IPS DF 19.7 (cell line): ENCODE results near the gene TMEM143.
"Not testable (repeated sequence)": the region's sequence is repeated elsewhere in the genome, so short reads cannot be mapped to it uniquely, and the experiment has no call there.

Experiments
- DNase-seq: peaks from one replicate; pipeline ENCODE4 v3.0.0-alpha.2; 2013; ENCODE audit warnings: low read depth, low spot score

The TMEM143 gene

DNA sequence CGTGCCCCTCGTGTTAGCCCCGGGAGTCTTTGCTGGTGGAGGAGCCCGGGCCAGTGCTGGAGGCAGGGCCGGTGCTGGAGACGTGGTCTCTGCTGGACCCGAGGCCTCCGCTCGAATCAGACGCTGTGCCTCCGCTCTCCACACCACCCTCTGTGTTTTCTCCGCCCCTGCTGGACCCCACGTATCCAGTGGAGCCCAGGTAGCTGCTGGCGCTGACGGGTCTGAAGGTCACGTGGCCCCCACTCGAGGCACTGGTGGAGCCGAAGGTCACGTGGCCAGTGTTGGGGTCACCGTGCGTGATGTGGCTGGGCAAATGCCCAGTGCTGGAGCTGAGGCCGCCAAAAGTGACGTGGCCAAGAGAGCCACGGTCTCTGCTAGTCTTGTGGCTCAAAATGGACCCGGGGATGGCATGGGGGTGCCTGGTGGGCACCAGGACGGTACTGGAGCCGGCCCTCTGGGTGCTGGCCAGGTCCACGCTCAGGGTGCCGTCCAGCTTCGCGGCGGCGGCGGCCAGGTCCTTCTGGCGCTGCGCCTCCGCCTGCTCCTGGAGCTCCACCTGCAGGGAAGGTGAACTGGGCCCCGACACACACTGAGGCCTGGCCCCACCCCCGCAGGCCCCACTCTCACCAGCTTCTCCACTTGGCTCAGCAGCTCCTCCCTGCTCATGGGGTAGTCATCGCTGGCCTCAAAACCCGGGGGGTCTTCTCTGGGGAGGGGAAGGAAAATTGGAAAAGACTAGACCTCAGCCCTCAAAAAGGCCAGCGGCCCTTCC, 66.6 kb downstream of the TMEM143 start:
- no peak for DNase-seq

- DNase-seq: no peak
Observed at GRCh38 chr19:48295458-48295857, 68.3 kb downstream of the TMEM143 start.

DNA sequence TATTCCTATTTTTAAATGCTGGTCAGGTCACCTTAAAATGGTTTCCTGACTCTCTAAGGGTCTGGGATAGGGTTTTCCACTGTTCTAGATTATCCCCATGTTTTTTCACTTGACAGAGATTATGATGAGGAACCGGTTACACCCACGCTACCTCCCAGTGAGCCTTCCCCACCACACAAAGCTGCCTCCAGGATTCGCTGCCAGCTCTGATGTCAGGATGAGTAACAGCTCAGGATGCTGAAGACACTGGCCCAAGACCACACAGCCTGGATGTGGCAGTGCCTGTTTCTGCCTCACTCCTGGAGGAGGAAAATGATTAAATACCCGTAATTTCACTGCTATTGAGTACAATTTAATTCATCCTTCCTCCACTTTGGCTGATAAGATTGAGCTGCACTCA, 70.9 kb downstream of the TMEM143 start:
- no peak for DNase-seq

- DNase-seq: not testable (repeated sequence)
Observed at GRCh38 chr19:48291489-48291815, 72.3 kb downstream of the TMEM143 start.

- peak; percentile 65 for DNase-seq
Observed at GRCh38 chr19:48290771-48291488, 72.8 kb downstream of the TMEM143 start.

GRCh38 chr19:48290401-48290770, 73.4 kb downstream of the TMEM143 start:
- DNase-seq: peak; percentile 71

- no peak for DNase-seq
Observed at GRCh38 chr19:48287748-48288147, 76.0 kb downstream of the TMEM143 start.

GRCh38 chr19:48284896-48285295, 78.8 kb downstream of the TMEM143 start:
- no peak for DNase-seq

- no peak for DNase-seq
Observed at GRCh38 chr19:48283908-48284307, 79.8 kb downstream of the TMEM143 start.
